LNCAP (cell line): ENCODE measurements around the gene SMOC2.

Experiments used
- CTCF ChIP-seq: fragments of 450-650 bp; IDR thresholded peaks from 2 replicates; pipeline ENCODE4 v1.5.1; 2017; ENCODE audit warnings: mild to moderate bottlenecking

SMOC2 gene

GRCh38 chr6:168440520-168441433 is at the start of gene SMOC2:
Gene SMOC2 (plus strand): TSS chr6:168441184. CDS start chr6:168441371, 187 bp downstream.
- TF ChIP-seq CTCF = no peak; the same call in 1 of the 2 replicates

- TF ChIP-seq CTCF = no peak
Measured at GRCh38 chr6:168393126-168393870, 47.7 kb upstream of the SMOC2 start.

- no peak for TF ChIP-seq CTCF
Measured at GRCh38 chr6:168394606-168395005, 46.4 kb upstream of the SMOC2 start.

GRCh38 chr6:168395983-168396382 is 45.0 kb upstream of the SMOC2 start:
- no peak for TF ChIP-seq CTCF

GRCh38 chr6:168396561-168396960 is 44.4 kb upstream of the SMOC2 start:
- TF ChIP-seq CTCF = no peak

GRCh38 chr6:168397012-168397411 is 44.0 kb upstream of the SMOC2 start:
- no peak for TF ChIP-seq CTCF

GRCh38 chr6:168400037-168400436 is 40.9 kb upstream of the SMOC2 start:
- no peak for TF ChIP-seq CTCF
